Immature natural killer cell (primary cell): ENCODE measurements around the gene NOC2L. TPM values are rescaled to one million over a fixed set of nuclear protein-coding genes. Genes with fewer than 3 reads are reported as not detected.
"Not testable (repeated sequence)": the region's sequence is repeated elsewhere in the genome, so short reads cannot be mapped to it uniquely, and the experiment has no call there.

Experiments
- DNase-seq, 3 donors: peaks; one replicate each; pipeline ENCODE4 v3.0.0; 2022; ENCODE audit warnings: mixed read lengths in 1 of 3
- H3K27ac Mint-ChIP-seq, 6 donors: one replicate each; pipeline ENCODE4 v1.8.0; 2020; ENCODE audit warnings: mixed read lengths in 6 of 6, mild to moderate bottlenecking in 5 of 6, inconsistent platforms in 4 of 6, moderate library complexity in 3 of 6
- H3K27me3 Mint-ChIP-seq, 3 donors: one replicate each; pipeline ENCODE4 v1.8.0; 2020 to 2021; ENCODE audit warnings: low read depth in 3 of 3, mild to moderate bottlenecking in 3 of 3, mixed read lengths in 3 of 3, moderate library complexity in 3 of 3, inconsistent platforms in 1 of 3
- H3K36me3 Mint-ChIP-seq, 3 donors: one replicate each; pipeline ENCODE4 v1.8.0; 2020; ENCODE audit warnings: mixed read lengths in 3 of 3, inconsistent platforms in 2 of 3, mild to moderate bottlenecking in 2 of 3
- H3K4me1 Mint-ChIP-seq, 2 donors: one replicate each; pipeline ENCODE4 v1.8.0; 2020; ENCODE audit warnings: inconsistent platforms in 2 of 2, mild to moderate bottlenecking in 2 of 2, mixed read lengths in 2 of 2, moderate library complexity in 1 of 2
- H3K4me3 Mint-ChIP-seq, 5 donors: one replicate each; pipeline ENCODE4 v1.8.0; 2020; ENCODE audit warnings: mild to moderate bottlenecking in 5 of 5, mixed read lengths in 5 of 5, inconsistent platforms in 3 of 5, moderate library complexity in 3 of 5
- H3K9me3 Mint-ChIP-seq, 6 donors: one replicate each; pipeline ENCODE4 v1.8.0; 2020; ENCODE audit warnings: mild to moderate bottlenecking in 6 of 6, mixed read lengths in 6 of 6, inconsistent platforms in 4 of 6, moderate library complexity in 3 of 6
- polyA plus RNA-seq, 3 donors: library from polyadenylated mRNA; unstranded; fragments of 300-500 nt; fragmentation: Illumina TruSeq; gene quantifications; one replicate each; pipeline ENCODE4 v1.2.3, GENCODE V29; 2021

The NOC2L gene
- polyA plus RNA-seq, 3 donors from 2014 or later = 48.2 to 69.8 (median 53.5) TPM

GRCh38 chr1:985126-985525, 26.1 kb upstream of the NOC2L start:
- H3K36me3 Mint-ChIP-seq = no peaks in the 10 kb centered on the region
- H3K27ac Mint-ChIP-seq = no peak overlapping the region
- H3K9me3 Mint-ChIP-seq = peaks cover 0 to 2% (median 0%) of the 10 kb centered on the region in 6 donors
- peaks cover 2 to 13% (median 5%) of the 10 kb centered on the region in 3 donors for H3K27me3 Mint-ChIP-seq
- no peak for DNase-seq
- H3K4me1 Mint-ChIP-seq = no peaks in the 10 kb centered on the region
- no peak overlapping the region for H3K4me3 Mint-ChIP-seq

- Mint-ChIP-seq H3K36me3 (no peaks in the 10 kb centered on the region), H3K27me3 (peaks cover 2 to 11% (median 5%) of the 10 kb centered on the region in 3 donors), H3K4me3 (no peak overlapping the region), H3K4me1 (no peaks in the 10 kb centered on the region), H3K9me3 (peaks cover 0 to 2% (median 0%) of the 10 kb centered on the region in 6 donors), H3K27ac (no peak overlapping the region)
- DNase-seq = no peak
Observed at GRCh38 chr1:984476-984814, 25.4 kb upstream of the NOC2L start.

- Mint-ChIP-seq H3K4me1 (no peaks in the 10 kb centered on the region), H3K27me3 (peaks cover 2 to 7% (median 5%) of the 10 kb centered on the region in 3 donors), H3K9me3 (peaks cover 0 to 2% (median 0%) of the 10 kb centered on the region in 6 donors), H3K4me3 (no peak overlapping the region), H3K27ac (no peak overlapping the region), H3K36me3 (no peaks in the 10 kb centered on the region)
- peak; percentile 51 to 59 (median 54) for DNase-seq
Observed at GRCh38 chr1:983798-984475, 24.9 kb upstream of the NOC2L start.

GRCh38 chr1:982765-983436, 23.8 kb upstream of the NOC2L start:
- Mint-ChIP-seq H3K27me3 (peaks cover 2 to 7% (median 3%) of the 10 kb centered on the region in 3 donors), H3K27ac (no peak overlapping the region)

GRCh38 chr1:981955-982558, 23.0 kb upstream of the NOC2L start, which contains the start of gene PERM1:
Gene PERM1, minus strand, starts transcription at chr1:982093. Its CDS starts 1,064 bp downstream, at chr1:981029.
- no peak within 1 kb of the TSS for H3K4me3 Mint-ChIP-seq
- H3K36me3 Mint-ChIP-seq = no peaks in the 10 kb centered on the region
- no peak for DNase-seq
- H3K9me3 Mint-ChIP-seq = no peaks in the 10 kb centered on the region
- peaks cover 2 to 7% (median 3%) of the 10 kb centered on the region in 3 donors for H3K27me3 Mint-ChIP-seq
- no peak within 1 kb of the TSS for H3K27ac Mint-ChIP-seq
- H3K4me1 Mint-ChIP-seq = peaks cover 0 to 3% of the 10 kb centered on the region in 2 donors

More at GRCh38 chr1:982765-983436, 23.8 kb upstream of the NOC2L start:
- no peaks in the 10 kb centered on the region for H3K36me3 Mint-ChIP-seq
- H3K9me3 Mint-ChIP-seq = no peaks in the 10 kb centered on the region
- peaks cover 0 to 3% of the 10 kb centered on the region in 2 donors for H3K4me1 Mint-ChIP-seq
- no peak overlapping the region for H3K4me3 Mint-ChIP-seq
- no peak for DNase-seq

- no peaks in the 10 kb centered on the region for H3K36me3 Mint-ChIP-seq
- H3K27me3 Mint-ChIP-seq = peaks cover 2 to 7% (median 3%) of the 10 kb centered on the region in 3 donors
- H3K4me3 Mint-ChIP-seq = no peak overlapping the region
- DNase-seq = no peak
- peaks cover 0 to 3% of the 10 kb centered on the region in 2 donors for H3K4me1 Mint-ChIP-seq
- no peaks in the 10 kb centered on the region for H3K9me3 Mint-ChIP-seq
- no peak overlapping the region for H3K27ac Mint-ChIP-seq
Observed at GRCh38 chr1:981491-981954, 22.5 kb upstream of the NOC2L start.

- Mint-ChIP-seq H3K27ac (no peak overlapping the region), H3K36me3 (no peaks in the 10 kb centered on the region), H3K4me1 (peaks cover 2 to 6% of the 10 kb centered on the region in 2 donors), H3K9me3 (no peaks in the 10 kb centered on the region), H3K27me3 (peaks cover 2 to 7% (median 3%) of the 10 kb centered on the region in 3 donors), H3K4me3 (no peak overlapping the region)
- DNase-seq = no peak
Observed at GRCh38 chr1:980602-981395, 21.7 kb upstream of the NOC2L start.

GRCh38 chr1:980137-980571, 21.1 kb upstream of the NOC2L start:
- no peak overlapping the region for H3K27ac Mint-ChIP-seq
- H3K27me3 Mint-ChIP-seq = peaks cover 2 to 7% (median 3%) of the 10 kb centered on the region in 3 donors
- peaks cover 6 to 10% of the 10 kb centered on the region in 2 donors for H3K4me1 Mint-ChIP-seq
- no peaks in the 10 kb centered on the region for H3K36me3 Mint-ChIP-seq
- no peak for DNase-seq
- H3K4me3 Mint-ChIP-seq = no peak overlapping the region
- H3K9me3 Mint-ChIP-seq = no peaks in the 10 kb centered on the region

- Mint-ChIP-seq H3K4me1 (peaks cover 6 to 10% of the 10 kb centered on the region in 2 donors), H3K4me3 (no peak overlapping the region), H3K9me3 (no peaks in the 10 kb centered on the region), H3K27ac (no peak overlapping the region), H3K27me3 (peaks cover 3 to 7% (median 3%) of the 10 kb centered on the region in 3 donors), H3K36me3 (no peaks in the 10 kb centered on the region)
- DNase-seq = no peak
Observed at GRCh38 chr1:979744-980072, 20.7 kb upstream of the NOC2L start.

GRCh38 chr1:978835-979743, 20.0 kb upstream of the NOC2L start:
- Mint-ChIP-seq H3K4me3 (no peak overlapping the region), H3K27me3 (peaks cover 3 to 5% (median 4%) of the 10 kb centered on the region in 3 donors), H3K4me1 (peaks cover 6 to 10% of the 10 kb centered on the region in 2 donors), H3K9me3 (no peaks in the 10 kb centered on the region), H3K36me3 (no peaks in the 10 kb centered on the region), H3K27ac (no peak overlapping the region)
- no peak for DNase-seq

- Mint-ChIP-seq H3K9me3 (no peaks in the 10 kb centered on the region), H3K27me3 (peaks cover 3 to 5% (median 4%) of the 10 kb centered on the region in 3 donors), H3K4me3 (no peak overlapping the region), H3K27ac (peak overlapping the region in 1 of 6 donors; percentile 20), H3K4me1 (peaks cover 6 to 10% of the 10 kb centered on the region in 2 donors), H3K36me3 (no peaks in the 10 kb centered on the region)
- no peak for DNase-seq
Observed at GRCh38 chr1:978069-978834, 19.2 kb upstream of the NOC2L start.

GRCh38 chr1:976791-977190, 17.7 kb upstream of the NOC2L start:
- H3K27ac Mint-ChIP-seq, H3K27me3 Mint-ChIP-seq, H3K4me1 Mint-ChIP-seq, H3K9me3 Mint-ChIP-seq, H3K36me3 Mint-ChIP-seq, H3K4me3 Mint-ChIP-seq, DNase-seq: not testable (repeated sequence)
